Esophagus muscularis mucosa (tissue), 4 donors: Measurements from ENCODE around the gene MCUR1.

ENCODE experiments used
- EP300 ChIP-seq: sonication (generic); formaldehyde crosslinking; IDR thresholded peaks from one replicate; pipeline ENCODE4 v1.6.1; 2017; ENCODE audit warnings: antibody characterized with exemption
- POLR2A ChIP-seq: fragments of 450-650 bp; IDR thresholded peaks from one replicate; pipeline ENCODE4 v1.6.1; 2017; ENCODE audit warnings: antibody characterized with exemption, moderate library complexity, mild to moderate bottlenecking, low read depth
- POLR2AphosphoS5 ChIP-seq, 2 donors: sonication (generic); formaldehyde crosslinking; IDR thresholded peaks; one replicate each; pipeline ENCODE4 v1.6.1; 2017; ENCODE audit warnings: antibody characterized with exemption in 2 of 2
- TF ChIP-seq, protein P1 (sequence below), 3 experiments: fragments of 200-600 bp in 2 of 3; fragments of 450-650 bp in 1 of 3; sonication (generic) in 2 of 3; IDR thresholded peaks; one replicate each; pipeline ENCODE4 v1.5.1; 2017 to 2019; ENCODE audit warnings: antibody characterized with exemption in 3 of 3, mild to moderate bottlenecking in 2 of 3, moderate library complexity in 1 of 3

DNA sequence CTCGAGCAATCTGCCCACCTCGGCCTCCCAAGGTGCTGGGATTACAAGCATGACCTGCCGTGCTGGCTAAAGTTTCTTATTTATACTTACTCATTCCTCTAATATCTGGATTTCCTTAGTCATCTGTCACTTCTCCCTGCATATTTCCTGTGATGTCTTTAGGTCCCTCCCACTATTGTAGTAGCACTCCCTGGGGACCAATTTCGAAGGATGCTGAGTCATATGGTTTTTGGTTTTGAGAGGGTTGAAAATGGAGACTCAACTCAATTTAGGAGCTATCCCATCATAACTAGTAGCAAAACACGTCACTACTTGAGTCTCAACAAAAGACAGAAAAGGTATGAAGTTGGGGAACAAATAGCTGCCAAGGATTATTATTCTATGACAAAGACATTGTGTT lies 20.2 kb downstream of the MCUR1 start:
- no peak for TF ChIP-seq POLR2A
- TF ChIP-seq, protein P1, sequence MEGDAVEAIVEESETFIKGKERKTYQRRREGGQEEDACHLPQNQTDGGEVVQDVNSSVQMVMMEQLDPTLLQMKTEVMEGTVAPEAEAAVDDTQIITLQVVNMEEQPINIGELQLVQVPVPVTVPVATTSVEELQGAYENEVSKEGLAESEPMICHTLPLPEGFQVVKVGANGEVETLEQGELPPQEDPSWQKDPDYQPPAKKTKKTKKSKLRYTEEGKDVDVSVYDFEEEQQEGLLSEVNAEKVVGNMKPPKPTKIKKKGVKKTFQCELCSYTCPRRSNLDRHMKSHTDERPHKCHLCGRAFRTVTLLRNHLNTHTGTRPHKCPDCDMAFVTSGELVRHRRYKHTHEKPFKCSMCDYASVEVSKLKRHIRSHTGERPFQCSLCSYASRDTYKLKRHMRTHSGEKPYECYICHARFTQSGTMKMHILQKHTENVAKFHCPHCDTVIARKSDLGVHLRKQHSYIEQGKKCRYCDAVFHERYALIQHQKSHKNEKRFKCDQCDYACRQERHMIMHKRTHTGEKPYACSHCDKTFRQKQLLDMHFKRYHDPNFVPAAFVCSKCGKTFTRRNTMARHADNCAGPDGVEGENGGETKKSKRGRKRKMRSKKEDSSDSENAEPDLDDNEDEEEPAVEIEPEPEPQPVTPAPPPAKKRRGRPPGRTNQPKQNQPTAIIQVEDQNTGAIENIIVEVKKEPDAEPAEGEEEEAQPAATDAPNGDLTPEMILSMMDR (IDR thresholded peaks at IDR 0.05), result no peak
- no peak for TF ChIP-seq POLR2AphosphoS5 (IDR thresholded peaks at IDR 0.05)
- TF ChIP-seq EP300, result no peak
